Kidney epithelial cell (primary cell): Measurements from ENCODE around the gene HAAO. TPM values are rescaled to one million over a fixed set of nuclear protein-coding genes. Genes with fewer than 3 reads are reported as not detected.

Source experiments
- DNase-seq: peaks from one replicate; pipeline ENCODE4 v3.0.0-alpha.2; 2010; ENCODE audit warnings: low read depth
- H3K27me3 ChIP-seq: 2 replicates; pipeline ENCODE4 v1.6.0; 2011; ENCODE audit warnings: low read length; ENCODE audit not compliant: control insufficient read depth, insufficient read depth
- H3K36me3 ChIP-seq: 2 replicates; pipeline ENCODE4 v1.5.1; 2011; ENCODE audit warnings: low read length; ENCODE audit not compliant: control insufficient read depth, insufficient read depth
- H3K4me3 ChIP-seq: 2 replicates; pipeline ENCODE4 v1.5.1; 2011; ENCODE audit warnings: low read depth, mild to moderate bottlenecking, control low read depth, low read length
- total RNA-seq: library from RNA; depleted of rRNA; stranded (reverse); fragments of >200 nt; gene quantifications from 2 replicates; pipeline ENCODE4 v1.2.3, GENCODE V29; 2015
- TF ChIP-seq, protein P1 (sequence below): IDR thresholded peaks from 2 replicates; pipeline ENCODE4 v1.5.1; 2011; ENCODE audit warnings: mild to moderate bottlenecking, moderate library complexity, low read length, control low read depth, inconsistent platforms; ENCODE audit not compliant: insufficient read depth, poor library complexity, severe bottlenecking

The HAAO gene
- total RNA-seq, 1 donor from 2014 or later, result 1.5 TPM

GRCh38 chr2:42823744-42824453 lies 31.5 kb upstream of the HAAO start:
- DNase-seq, result no peak
- Histone ChIP-seq H3K27me3 (no peaks in the 10 kb centered on the region), H3K36me3 (no peaks in the 10 kb centered on the region), H3K4me3 (no peak overlapping the region)
- TF ChIP-seq, protein P1, sequence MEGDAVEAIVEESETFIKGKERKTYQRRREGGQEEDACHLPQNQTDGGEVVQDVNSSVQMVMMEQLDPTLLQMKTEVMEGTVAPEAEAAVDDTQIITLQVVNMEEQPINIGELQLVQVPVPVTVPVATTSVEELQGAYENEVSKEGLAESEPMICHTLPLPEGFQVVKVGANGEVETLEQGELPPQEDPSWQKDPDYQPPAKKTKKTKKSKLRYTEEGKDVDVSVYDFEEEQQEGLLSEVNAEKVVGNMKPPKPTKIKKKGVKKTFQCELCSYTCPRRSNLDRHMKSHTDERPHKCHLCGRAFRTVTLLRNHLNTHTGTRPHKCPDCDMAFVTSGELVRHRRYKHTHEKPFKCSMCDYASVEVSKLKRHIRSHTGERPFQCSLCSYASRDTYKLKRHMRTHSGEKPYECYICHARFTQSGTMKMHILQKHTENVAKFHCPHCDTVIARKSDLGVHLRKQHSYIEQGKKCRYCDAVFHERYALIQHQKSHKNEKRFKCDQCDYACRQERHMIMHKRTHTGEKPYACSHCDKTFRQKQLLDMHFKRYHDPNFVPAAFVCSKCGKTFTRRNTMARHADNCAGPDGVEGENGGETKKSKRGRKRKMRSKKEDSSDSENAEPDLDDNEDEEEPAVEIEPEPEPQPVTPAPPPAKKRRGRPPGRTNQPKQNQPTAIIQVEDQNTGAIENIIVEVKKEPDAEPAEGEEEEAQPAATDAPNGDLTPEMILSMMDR, result no peak

GRCh38 chr2:42819160-42819559 lies 26.8 kb upstream of the HAAO start:
- Histone ChIP-seq H3K36me3 (no peaks in the 10 kb centered on the region), H3K4me3 (no peak overlapping the region), H3K27me3 (no peaks in the 10 kb centered on the region)
- TF ChIP-seq, protein P1, result no peak
- DNase-seq, result no peak

- H3K36me3 ChIP-seq, result no peaks in the 10 kb centered on the region
- DNase-seq, result no peak
- no peaks in the 10 kb centered on the region for H3K27me3 ChIP-seq
- TF ChIP-seq, protein P1, result no peak
- no peak overlapping the region for H3K4me3 ChIP-seq
Measured at GRCh38 chr2:42815726-42816125, 23.3 kb upstream of the HAAO start.

GRCh38 chr2:42813763-42814162 lies 21.4 kb upstream of the HAAO start:
- TF ChIP-seq, protein P1, result no peak
- DNase-seq, result no peak
- Histone ChIP-seq H3K27me3 (no peaks in the 10 kb centered on the region), H3K4me3 (no peak overlapping the region), H3K36me3 (no peaks in the 10 kb centered on the region)

GRCh38 chr2:42812899-42813479 lies 20.6 kb upstream of the HAAO start:
- Histone ChIP-seq H3K27me3 (no peaks in the 10 kb centered on the region), H3K4me3 (no peak overlapping the region), H3K36me3 (no peaks in the 10 kb centered on the region)
- TF ChIP-seq, protein P1, result peak; percentile 50
- no peak for DNase-seq
